Upper lobe of right lung (tissue), 1 donor: ENCODE data around the gene RAB3GAP1. TPM values are rescaled to one million over a fixed set of nuclear protein-coding genes. Genes with fewer than 3 reads are reported as not detected.

ENCODE experiments used
- ATAC-seq: fragments of 200-7000 bp; cut with Tn5 transposase; one replicate; pipeline ENCODE4 v1.9.1; 2020; ENCODE audit warnings: mild to moderate bottlenecking, moderate library complexity
- DNase-seq: peaks from one replicate; pipeline ENCODE4 v3.0.0-alpha.2; 2020
- H3K27ac ChIP-seq: fragments of 200-600 bp; one replicate; pipeline ENCODE4 v1.8.0; 2022
- H3K27me3 ChIP-seq: fragments of 200-600 bp; one replicate; pipeline ENCODE4 v1.8.0; 2022; ENCODE audit warnings: mild to moderate bottlenecking
- H3K36me3 ChIP-seq: fragments of 200-600 bp; one replicate; pipeline ENCODE4 v1.8.0; 2022
- H3K4me1 ChIP-seq: fragments of 200-600 bp; one replicate; pipeline ENCODE4 v1.8.0; 2022
- H3K4me3 ChIP-seq: fragments of 200-600 bp; one replicate; pipeline ENCODE4 v1.8.0; 2022; ENCODE audit warnings: mild to moderate bottlenecking
- H3K9me3 ChIP-seq: fragments of 200-600 bp; one replicate; pipeline ENCODE4 v1.8.0; 2022
- intact Hi-C: fragments of 100-400 bp; cut with DNase I; formaldehyde crosslinking; loops from one replicate; pipeline ENCODE4 v1.11.0; 2022
- total RNA-seq: library from RNA; stranded (reverse); fragmentation: NEBNext Ultra II Directional; extraction: Animal tissue kit (Norgen Biotek cat#: 25700); gene quantifications from one replicate; pipeline ENCODE4 v1.2.1, GENCODE V29; 2021
- TF ChIP-seq, protein P1 (sequence below): fragments of 200-600 bp; IDR thresholded peaks from one replicate; pipeline ENCODE4 v1.8.0; 2022; ENCODE audit warnings: antibody characterized with exemption
- donor health status: DM: no; HTN: yes; CAD: no; lungs with severe emphysema.

Gene RAB3GAP1
- total RNA-seq, 1 donor from 2014 or later = 47.8 TPM

DNA sequence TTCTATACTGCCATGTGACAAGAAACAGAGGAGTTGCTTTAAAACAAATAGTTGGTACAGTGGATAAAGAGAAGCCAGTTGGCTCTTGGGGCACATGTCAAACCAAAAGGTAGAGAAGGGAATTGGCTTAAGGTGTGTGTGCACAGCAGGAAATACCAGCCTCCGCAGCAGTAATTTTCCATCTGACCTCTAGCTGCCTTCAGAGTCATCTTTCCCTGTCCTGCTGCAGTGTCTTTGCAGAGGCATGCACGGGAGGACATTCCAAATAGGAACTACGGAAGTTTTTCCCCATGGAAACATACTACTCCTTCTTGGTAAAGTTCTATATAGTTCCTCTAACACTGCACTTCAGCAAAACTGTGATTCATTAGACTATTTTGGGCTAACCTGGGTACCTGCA, 99.5 kb downstream of the RAB3GAP1 start:
- peaks cover 62% of the 10 kb centered on the region for H3K36me3 ChIP-seq

DNA sequence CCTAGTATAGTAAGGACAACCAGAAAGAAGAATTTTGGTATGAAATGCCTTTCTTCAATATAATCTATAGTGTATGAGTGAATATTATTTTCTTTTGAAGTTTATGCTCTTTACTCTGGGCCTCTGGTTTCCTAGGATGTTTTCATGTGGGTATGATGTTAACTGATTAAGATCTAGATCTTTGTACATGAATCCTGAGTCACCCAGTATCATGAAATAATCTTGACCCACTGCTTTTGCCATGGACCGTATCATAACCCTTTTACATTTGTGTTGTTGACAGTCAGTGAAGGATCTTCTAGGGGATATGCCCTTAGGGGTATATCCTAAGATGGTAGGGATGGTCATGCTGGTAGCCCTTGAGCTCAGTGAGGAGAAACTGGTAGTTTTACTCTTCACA, 100.3 kb downstream of the RAB3GAP1 start:
- TF ChIP-seq, protein P1, sequence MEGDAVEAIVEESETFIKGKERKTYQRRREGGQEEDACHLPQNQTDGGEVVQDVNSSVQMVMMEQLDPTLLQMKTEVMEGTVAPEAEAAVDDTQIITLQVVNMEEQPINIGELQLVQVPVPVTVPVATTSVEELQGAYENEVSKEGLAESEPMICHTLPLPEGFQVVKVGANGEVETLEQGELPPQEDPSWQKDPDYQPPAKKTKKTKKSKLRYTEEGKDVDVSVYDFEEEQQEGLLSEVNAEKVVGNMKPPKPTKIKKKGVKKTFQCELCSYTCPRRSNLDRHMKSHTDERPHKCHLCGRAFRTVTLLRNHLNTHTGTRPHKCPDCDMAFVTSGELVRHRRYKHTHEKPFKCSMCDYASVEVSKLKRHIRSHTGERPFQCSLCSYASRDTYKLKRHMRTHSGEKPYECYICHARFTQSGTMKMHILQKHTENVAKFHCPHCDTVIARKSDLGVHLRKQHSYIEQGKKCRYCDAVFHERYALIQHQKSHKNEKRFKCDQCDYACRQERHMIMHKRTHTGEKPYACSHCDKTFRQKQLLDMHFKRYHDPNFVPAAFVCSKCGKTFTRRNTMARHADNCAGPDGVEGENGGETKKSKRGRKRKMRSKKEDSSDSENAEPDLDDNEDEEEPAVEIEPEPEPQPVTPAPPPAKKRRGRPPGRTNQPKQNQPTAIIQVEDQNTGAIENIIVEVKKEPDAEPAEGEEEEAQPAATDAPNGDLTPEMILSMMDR = no peak
- Histone ChIP-seq H3K9me3 (no peaks in the 10 kb centered on the region), H3K27me3 (no peaks in the 10 kb centered on the region), H3K27ac (no peak overlapping the region), H3K36me3 (peaks cover 70% of the 10 kb centered on the region), H3K4me1 (no peaks in the 10 kb centered on the region), H3K4me3 (no peak overlapping the region)
- intact Hi-C loops = no loop called here
- ATAC-seq (no peak), DNase-seq (no peak)

More for the DNA sequence above, 99.5 kb downstream of the RAB3GAP1 start:
- TF ChIP-seq, protein P1 = no peak
- Histone ChIP-seq H3K27ac (no peak overlapping the region), H3K4me3 (no peak overlapping the region), H3K27me3 (no peaks in the 10 kb centered on the region), H3K4me1 (no peaks in the 10 kb centered on the region), H3K9me3 (no peaks in the 10 kb centered on the region)
- no peak for DNase-seq
- ATAC-seq = no peak
- intact Hi-C loops = no loop called here

DNA sequence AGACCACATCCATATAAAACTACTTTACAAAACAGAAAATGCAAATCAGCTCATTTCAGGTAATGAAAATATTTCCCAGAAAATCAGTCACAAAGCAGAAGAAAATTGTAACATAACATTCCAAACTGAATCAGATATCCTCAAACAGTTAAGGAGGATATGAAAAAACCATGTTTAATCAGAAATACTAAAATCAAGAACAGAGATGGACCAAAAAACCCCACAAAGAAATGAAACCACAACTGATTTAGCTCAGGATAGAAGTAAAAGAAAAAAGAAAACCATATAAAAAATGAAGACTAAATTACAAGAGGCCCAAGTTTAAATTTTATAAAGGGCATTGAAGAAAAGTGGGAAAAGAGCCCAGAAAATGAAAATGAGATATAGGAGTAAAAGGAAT, 102.9 kb downstream of the RAB3GAP1 start:
- H3K4me1 ChIP-seq = no peaks in the 10 kb centered on the region

DNA sequence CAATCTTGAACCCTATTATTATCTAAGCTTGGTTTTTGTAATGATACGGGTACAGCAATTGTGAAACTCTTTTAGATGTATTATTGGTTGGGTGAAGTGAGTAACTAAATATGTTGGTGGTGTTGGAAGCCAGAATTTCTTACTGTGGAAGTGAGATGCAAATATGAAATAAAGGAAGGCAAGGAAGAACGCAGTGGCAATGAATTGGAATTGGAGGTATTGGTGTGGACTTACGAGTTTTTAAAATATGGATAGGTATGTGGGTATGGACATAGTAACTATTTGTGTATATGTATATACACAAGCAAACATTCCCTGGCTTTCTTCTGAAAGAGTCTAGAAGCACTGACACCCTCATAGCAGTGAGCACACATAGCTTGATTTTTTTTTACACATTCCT, 105.8 kb downstream of the RAB3GAP1 start:
- no peak overlapping the region for H3K27ac ChIP-seq
- H3K36me3 ChIP-seq = peaks cover 70% of the 10 kb centered on the region

More for the DNA sequence above, 102.9 kb downstream of the RAB3GAP1 start:
- Histone ChIP-seq H3K4me3 (no peak overlapping the region), H3K36me3 (peaks cover 87% of the 10 kb centered on the region), H3K27me3 (no peaks in the 10 kb centered on the region), H3K27ac (no peak overlapping the region), H3K9me3 (no peaks in the 10 kb centered on the region)
- TF ChIP-seq, protein P1 = no peak
- ATAC-seq (no peak), DNase-seq (no peak)
- intact Hi-C loops = no loop called here

DNA sequence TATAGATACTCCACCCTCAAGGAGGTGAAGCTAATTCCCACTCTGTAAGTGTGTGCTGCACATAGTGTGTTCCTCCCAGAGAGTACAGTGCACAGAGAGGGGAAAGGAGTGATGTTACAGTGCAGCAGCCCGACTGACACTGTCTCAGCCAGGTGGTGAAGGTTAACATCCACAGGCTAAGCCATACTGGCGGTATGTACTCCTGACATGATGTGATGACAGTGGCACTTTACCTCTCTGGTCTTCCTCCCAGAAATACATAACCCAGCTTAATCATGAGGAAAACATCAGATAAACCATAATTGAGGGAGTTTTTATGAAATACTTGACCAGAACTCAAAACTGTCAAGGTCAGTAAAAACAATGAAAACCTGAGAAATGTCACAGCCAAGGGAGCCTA, 107.1 kb downstream of the RAB3GAP1 start:
- no peaks in the 10 kb centered on the region for H3K4me1 ChIP-seq
- no peak for DNase-seq
- H3K27ac ChIP-seq = no peak overlapping the region
- H3K36me3 ChIP-seq = peaks cover 70% of the 10 kb centered on the region
- no peaks in the 10 kb centered on the region for H3K27me3 ChIP-seq
- ATAC-seq = no peak
- intact Hi-C loops = no loop called here
- H3K4me3 ChIP-seq = no peak overlapping the region
- TF ChIP-seq, protein P1 = no peak
- no peaks in the 10 kb centered on the region for H3K9me3 ChIP-seq

More for the DNA sequence above, 105.8 kb downstream of the RAB3GAP1 start:
- no peak overlapping the region for H3K4me3 ChIP-seq
- no peak for ATAC-seq
- no peaks in the 10 kb centered on the region for H3K4me1 ChIP-seq
- no peaks in the 10 kb centered on the region for H3K9me3 ChIP-seq
- H3K27me3 ChIP-seq = no peaks in the 10 kb centered on the region
- TF ChIP-seq, protein P1 = no peak
- intact Hi-C loops = no loop called here
- DNase-seq = no peak

DNA sequence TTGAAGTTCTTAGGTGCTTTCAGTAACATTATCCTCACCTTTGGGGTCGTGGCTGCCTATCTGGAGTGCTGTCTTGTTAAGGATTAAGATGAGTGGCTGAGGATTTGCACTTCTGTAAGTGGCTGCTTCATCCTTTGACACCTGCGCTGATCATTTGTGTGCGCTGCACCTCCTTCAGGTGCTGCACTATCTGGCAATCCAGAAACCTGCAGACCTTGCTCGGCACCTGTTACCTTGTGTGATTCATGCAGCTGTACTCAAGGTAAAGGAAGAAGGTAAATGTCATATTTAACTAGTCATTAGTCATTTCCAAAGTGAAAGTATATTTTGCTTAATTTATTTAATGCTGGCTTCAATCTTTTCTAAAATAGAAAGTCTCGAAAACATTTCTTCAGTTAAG, 110.3 kb downstream of the RAB3GAP1 start:
- TF ChIP-seq, protein P1 = no peak
- Histone ChIP-seq H3K4me1 (no peaks in the 10 kb centered on the region), H3K4me3 (no peak overlapping the region), H3K27ac (no peak overlapping the region), H3K9me3 (no peaks in the 10 kb centered on the region), H3K36me3 (peaks cover 70% of the 10 kb centered on the region), H3K27me3 (no peaks in the 10 kb centered on the region)
- intact Hi-C loops = no loop called here
- ATAC-seq = no peak
- DNase-seq = no peak
